Loucy (cell line): ENCODE data around the gene PARP8.
A peak's percentile ranks its signal among the peaks of the same experiment; 100 is the strongest.

ENCODE experiments used
- H2AFZ ChIP-seq: fragments of 200-600 bp; sonication (generic); 2 replicates; pipeline ENCODE4 v1.6.0; 2016; ENCODE audit warnings: antibody characterized with exemption, mild to moderate bottlenecking, low read length, moderate library complexity
- H3F3A ChIP-seq: fragments of 200-600 bp; 2 replicates; pipeline ENCODE4 v1.6.0; 2016; ENCODE audit warnings: antibody characterized with exemption, low read depth, mild to moderate bottlenecking
- H3K27me3 ChIP-seq: fragments of 200-600 bp; sonication (generic); 2 replicates; pipeline ENCODE4 v1.6.1; 2014; ENCODE audit warnings: low read length, mild to moderate bottlenecking; ENCODE audit not compliant: insufficient read depth, poor library complexity, severe bottlenecking
- H3K36me3 ChIP-seq: fragments of 200-600 bp; sonication (generic); 2 replicates; pipeline ENCODE4 v1.6.1; 2016; ENCODE audit warnings: low read length; ENCODE audit not compliant: insufficient read depth
- H3K4me1 ChIP-seq: fragments of 200-600 bp; sonication (generic); 2 replicates; pipeline ENCODE4 v1.5.1; 2014; ENCODE audit warnings: low read length, mild to moderate bottlenecking; ENCODE audit not compliant: insufficient read depth, poor library complexity, severe bottlenecking
- H3K4me2 ChIP-seq: fragments of 200-600 bp; sonication (generic); 2 replicates; pipeline ENCODE4 v1.6.0; 2014; ENCODE audit warnings: antibody characterized with exemption, low read length, low read depth, mild to moderate bottlenecking; ENCODE audit not compliant: poor library complexity, severe bottlenecking
- H3K4me3 ChIP-seq: fragments of 200-600 bp; sonication (generic); 2 replicates; pipeline ENCODE4 v1.5.1; 2014; ENCODE audit warnings: low read length, mild to moderate bottlenecking, mixed read lengths; ENCODE audit not compliant: poor library complexity, severe bottlenecking
- H3K79me2 ChIP-seq: fragments of 200-600 bp; sonication (generic); 2 replicates; pipeline ENCODE4 v1.6.1; 2014; ENCODE audit warnings: low read length; ENCODE audit not compliant: insufficient read depth
- H3K9ac ChIP-seq: fragments of 200-600 bp; sonication (generic); 2 replicates; pipeline ENCODE4 v1.6.0; 2014; ENCODE audit warnings: mild to moderate bottlenecking, low read depth, low read length, moderate library complexity; ENCODE audit not compliant: poor library complexity, severe bottlenecking
- H3K9me2 ChIP-seq: fragments of 200-600 bp; sonication (generic); replicated peaks from 2 replicates; pipeline ENCODE4 v1.6.1; 2016; ENCODE audit warnings: low read depth, low read length, mixed read lengths
- H3K9me3 ChIP-seq: fragments of 200-600 bp; sonication (generic); 2 replicates; pipeline ENCODE4 v1.6.1; 2014; ENCODE audit warnings: mild to moderate bottlenecking, antibody characterized with exemption, low read length, low read depth; ENCODE audit not compliant: insufficient read depth
- H4K20me1 ChIP-seq: fragments of 200-600 bp; sonication (generic); 2 replicates; pipeline ENCODE4 v1.6.0; 2014; ENCODE audit warnings: antibody characterized with exemption, low read length, mild to moderate bottlenecking; ENCODE audit not compliant: insufficient read depth, poor library complexity, severe bottlenecking
- CTCF ChIP-seq: fragments of 200-600 bp; sonication (generic); conservative IDR thresholded peaks from 2 replicates; pipeline ENCODE4 v1.5.1; 2014; ENCODE audit warnings: mild to moderate bottlenecking, antibody characterized with exemption, low read length
- EZH2phosphoT487 ChIP-seq: fragments of 200-600 bp; IDR thresholded peaks from 2 replicates; pipeline ENCODE4 v1.6.1; 2018; ENCODE audit warnings: antibody characterized with exemption, mild to moderate bottlenecking, moderate library complexity, borderline replicate concordance

PARP8 gene

DNA sequence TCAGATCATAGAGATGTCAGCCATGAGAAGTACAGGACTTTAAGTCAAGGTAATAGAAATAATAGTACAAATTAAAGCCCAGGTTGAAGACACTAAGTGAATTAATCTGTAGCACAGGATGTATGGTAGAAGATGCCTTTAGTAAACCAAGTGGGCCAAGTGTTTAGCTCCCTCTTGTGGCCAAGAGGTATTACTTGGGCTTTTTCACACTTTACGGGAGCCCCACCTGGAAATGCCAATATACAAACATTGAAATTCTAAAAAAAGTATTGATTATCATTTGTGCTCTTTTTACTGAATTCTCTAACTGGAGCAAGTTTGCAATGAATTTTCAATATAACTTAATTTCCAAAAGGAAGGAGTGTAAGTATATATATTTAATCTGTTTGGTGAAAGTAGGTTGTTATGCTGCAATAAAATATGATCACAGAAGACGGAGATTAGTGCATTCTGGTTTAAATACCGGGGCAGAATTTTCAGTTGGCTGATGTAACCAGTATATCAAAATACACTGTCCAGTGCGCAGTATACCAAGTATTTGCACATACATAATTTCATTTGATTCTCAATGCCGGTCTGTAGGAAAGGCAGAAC lies 84.7 kb downstream of the PARP8 start:
- Histone ChIP-seq H3K4me2 (no peak overlapping the region), H3K9me2 (no peaks in the 10 kb centered on the region), H3K9me3 (no peaks in the 10 kb centered on the region), H2AFZ (no peak overlapping the region), H3K79me2 (peaks cover 30% of the 10 kb centered on the region), H3K4me3 (no peak overlapping the region), H3K9ac (no peak overlapping the region), H4K20me1 (no peaks in the 10 kb centered on the region), H3F3A (no peaks in the 10 kb centered on the region), H3K27me3 (no peaks in the 10 kb centered on the region), H3K4me1 (peaks cover 16% of the 10 kb centered on the region), H3K36me3 (no peaks in the 10 kb centered on the region)
- no peak for TF ChIP-seq EZH2phosphoT487
- peak; percentile 89 for TF ChIP-seq CTCF

DNA sequence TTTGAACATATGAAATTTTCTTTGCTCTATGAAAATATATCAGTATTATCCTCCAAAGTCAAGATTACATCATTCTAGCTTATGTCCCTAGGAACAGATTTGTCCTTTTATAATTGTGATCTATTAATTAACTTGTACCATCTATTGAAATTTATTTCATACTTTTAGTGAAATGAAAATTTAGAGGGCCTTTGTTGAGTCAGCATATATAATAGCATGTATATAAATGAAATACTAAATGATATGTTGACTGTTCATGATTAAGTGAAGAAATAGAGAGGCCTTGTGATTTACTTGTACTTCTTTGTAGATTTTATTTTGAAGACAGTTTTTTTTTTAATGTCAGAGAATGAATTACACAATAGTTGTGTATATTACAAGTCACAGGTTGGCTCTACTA lies 86.4 kb downstream of the PARP8 start:
- H3K9me2 ChIP-seq = no peaks in the 10 kb centered on the region

DNA sequence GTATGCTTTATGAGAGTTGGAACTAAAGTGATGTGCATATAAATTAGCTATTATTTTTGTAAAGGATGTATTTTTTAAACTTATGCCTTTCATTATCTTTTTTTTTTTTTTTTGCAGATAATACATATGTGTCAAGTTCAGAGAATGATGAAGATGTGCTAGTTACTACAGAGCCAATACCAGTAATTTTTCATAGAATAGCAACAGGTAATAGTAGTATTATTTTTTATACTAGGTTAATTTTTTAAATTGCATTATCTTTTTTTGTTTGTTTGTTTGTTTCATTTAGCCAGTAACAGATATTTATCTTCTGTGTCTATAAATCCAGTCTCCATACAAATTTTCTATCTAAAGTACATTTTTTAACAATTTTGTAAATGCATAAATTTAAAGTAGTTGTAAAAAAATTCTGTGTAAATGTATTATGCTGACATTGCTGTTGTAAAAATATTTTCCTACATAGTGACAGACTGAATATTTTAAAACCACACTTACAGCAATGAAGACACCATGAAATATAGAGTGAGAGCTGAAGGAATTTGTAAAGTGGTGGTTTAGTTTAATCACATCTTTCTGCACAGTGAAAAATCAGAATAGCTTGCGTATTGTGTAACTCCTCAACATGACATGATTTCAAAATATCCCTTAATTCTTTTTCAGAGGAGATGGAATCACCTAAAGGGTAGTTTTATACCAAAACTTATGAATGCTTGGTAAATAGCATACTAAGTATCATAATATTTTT lies 93.3 kb downstream of the PARP8 start:
- Histone ChIP-seq H3K4me3 (no peak overlapping the region), H3K9me2 (no peaks in the 10 kb centered on the region), H3K36me3 (peaks cover 29% of the 10 kb centered on the region; the same call in 1 of the 2 replicates), H3K79me2 (no peaks in the 10 kb centered on the region), H3K9ac (no peak overlapping the region), H3K4me2 (no peak overlapping the region), H3K4me1 (no peaks in the 10 kb centered on the region), H3F3A (no peaks in the 10 kb centered on the region), H3K9me3 (no peaks in the 10 kb centered on the region), H3K27me3 (no peaks in the 10 kb centered on the region), H2AFZ (no peak overlapping the region), H4K20me1 (no peaks in the 10 kb centered on the region)
- TF ChIP-seq CTCF (no peak), EZH2phosphoT487 (no peak)

More for the DNA sequence above, 86.4 kb downstream of the PARP8 start:
- no peaks in the 10 kb centered on the region for H3F3A ChIP-seq
- no peak overlapping the region for H3K4me2 ChIP-seq
- no peak overlapping the region for H3K9ac ChIP-seq
- H3K4me3 ChIP-seq = no peak overlapping the region
- H3K27me3 ChIP-seq = no peaks in the 10 kb centered on the region
- no peaks in the 10 kb centered on the region for H4K20me1 ChIP-seq
- H3K4me1 ChIP-seq = peaks cover 16% of the 10 kb centered on the region
- no peak overlapping the region for H2AFZ ChIP-seq
- H3K9me3 ChIP-seq = no peaks in the 10 kb centered on the region
- H3K36me3 ChIP-seq = no peaks in the 10 kb centered on the region
- TF ChIP-seq EZH2phosphoT487 (no peak), CTCF (no peak)
- H3K79me2 ChIP-seq = peaks cover 19% of the 10 kb centered on the region
